Fibroblast of villous mesenchyme (primary cell): ENCODE results near the gene PDIA5. TPM values are rescaled to one million over a fixed set of nuclear protein-coding genes. Genes with fewer than 3 reads are reported as not detected.

Experiments
- DNase-seq: peaks from one replicate; pipeline ENCODE4 v3.0.0-alpha.2; 2010; ENCODE audit warnings: low read depth
- H3K4me3 ChIP-seq: 2 replicates; pipeline ENCODE4 v1.5.1; 2011; ENCODE audit warnings: low read depth, mild to moderate bottlenecking, low read length
- CTCF ChIP-seq: IDR thresholded peaks from 2 replicates; pipeline ENCODE4 v1.5.1; 2012; ENCODE audit warnings: low read depth, mild to moderate bottlenecking, low read length; ENCODE audit not compliant: insufficient read depth
- total RNA-seq: library from RNA; depleted of rRNA; stranded (reverse); fragments of >200 nt; gene quantifications from 2 replicates; pipeline ENCODE4 v1.2.3, GENCODE V29; 2012

Gene PDIA5
- total RNA-seq, 1 donor, result 43.6 TPM

- H3K4me3 ChIP-seq, result no peak overlapping the region
- no peak for TF ChIP-seq CTCF
- DNase-seq, result no peak
Observed at GRCh38 chr3:123169930-123170329, 103.1 kb downstream of the PDIA5 start.

GRCh38 chr3:123180791-123181190 lies 114.0 kb downstream of the PDIA5 start:
- no peak for DNase-seq
- H3K4me3 ChIP-seq, result no peak overlapping the region
- TF ChIP-seq CTCF, result no peak

- no peak for TF ChIP-seq CTCF
- DNase-seq, result no peak
- no peak overlapping the region for H3K4me3 ChIP-seq
Observed at GRCh38 chr3:123186695-123187094, 119.9 kb downstream of the PDIA5 start.

GRCh38 chr3:123188058-123188457 lies 121.2 kb downstream of the PDIA5 start:
- H3K4me3 ChIP-seq, result no peak overlapping the region
- TF ChIP-seq CTCF, result no peak
- no peak for DNase-seq

- no peak for DNase-seq
- no peak overlapping the region for H3K4me3 ChIP-seq
- no peak for TF ChIP-seq CTCF
Observed at GRCh38 chr3:123193448-123194101, 126.8 kb downstream of the PDIA5 start.

- peak; percentile 61 for TF ChIP-seq CTCF
- peak; percentile 19 for DNase-seq
- H3K4me3 ChIP-seq, result no peak overlapping the region
Observed at GRCh38 chr3:123194552-123194951, 127.7 kb downstream of the PDIA5 start.

- DNase-seq, result no peak
- no peak overlapping the region for H3K4me3 ChIP-seq
- no peak for TF ChIP-seq CTCF
Observed at GRCh38 chr3:123198372-123198771, 131.5 kb downstream of the PDIA5 start.
